Subcutaneous adipose tissue (tissue), 4 donors: ENCODE data around the gene WBP4. TPM values are rescaled to one million over a fixed set of nuclear protein-coding genes. Genes with fewer than 3 reads are reported as not detected.

ENCODE experiments used
- total RNA-seq, 4 donors: library from RNA; depleted of rRNA; stranded (reverse); fragments of >200 nt; gene quantifications; one replicate each; pipeline ENCODE4 v1.1.0, GENCODE V29; 2016
- TF ChIP-seq, protein P1 (sequence below): fragments of 450-650 bp; IDR thresholded peaks from one replicate; pipeline ENCODE4 v1.5.1; 2016; ENCODE audit warnings: low read depth, mild to moderate bottlenecking, control low read depth, antibody characterized with exemption, moderate library complexity

Gene WBP4
- total RNA-seq, 4 donors from 2014 or later = 9.7 to 24.6 (median 17.4) TPM

- TF ChIP-seq, protein P1, sequence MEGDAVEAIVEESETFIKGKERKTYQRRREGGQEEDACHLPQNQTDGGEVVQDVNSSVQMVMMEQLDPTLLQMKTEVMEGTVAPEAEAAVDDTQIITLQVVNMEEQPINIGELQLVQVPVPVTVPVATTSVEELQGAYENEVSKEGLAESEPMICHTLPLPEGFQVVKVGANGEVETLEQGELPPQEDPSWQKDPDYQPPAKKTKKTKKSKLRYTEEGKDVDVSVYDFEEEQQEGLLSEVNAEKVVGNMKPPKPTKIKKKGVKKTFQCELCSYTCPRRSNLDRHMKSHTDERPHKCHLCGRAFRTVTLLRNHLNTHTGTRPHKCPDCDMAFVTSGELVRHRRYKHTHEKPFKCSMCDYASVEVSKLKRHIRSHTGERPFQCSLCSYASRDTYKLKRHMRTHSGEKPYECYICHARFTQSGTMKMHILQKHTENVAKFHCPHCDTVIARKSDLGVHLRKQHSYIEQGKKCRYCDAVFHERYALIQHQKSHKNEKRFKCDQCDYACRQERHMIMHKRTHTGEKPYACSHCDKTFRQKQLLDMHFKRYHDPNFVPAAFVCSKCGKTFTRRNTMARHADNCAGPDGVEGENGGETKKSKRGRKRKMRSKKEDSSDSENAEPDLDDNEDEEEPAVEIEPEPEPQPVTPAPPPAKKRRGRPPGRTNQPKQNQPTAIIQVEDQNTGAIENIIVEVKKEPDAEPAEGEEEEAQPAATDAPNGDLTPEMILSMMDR = no peak
These were observed 1.7 kb upstream of the WBP4 start for GRCh38 chr13:41059456-41060081.

GRCh38 chr13:41060082-41060723 is 1.1 kb upstream of the WBP4 start:
- TF ChIP-seq, protein P1 = no peak

- TF ChIP-seq, protein P1 = no peak
These were observed 610 bp upstream of the WBP4 start for GRCh38 chr13:41060724-41061074.

DNA sequence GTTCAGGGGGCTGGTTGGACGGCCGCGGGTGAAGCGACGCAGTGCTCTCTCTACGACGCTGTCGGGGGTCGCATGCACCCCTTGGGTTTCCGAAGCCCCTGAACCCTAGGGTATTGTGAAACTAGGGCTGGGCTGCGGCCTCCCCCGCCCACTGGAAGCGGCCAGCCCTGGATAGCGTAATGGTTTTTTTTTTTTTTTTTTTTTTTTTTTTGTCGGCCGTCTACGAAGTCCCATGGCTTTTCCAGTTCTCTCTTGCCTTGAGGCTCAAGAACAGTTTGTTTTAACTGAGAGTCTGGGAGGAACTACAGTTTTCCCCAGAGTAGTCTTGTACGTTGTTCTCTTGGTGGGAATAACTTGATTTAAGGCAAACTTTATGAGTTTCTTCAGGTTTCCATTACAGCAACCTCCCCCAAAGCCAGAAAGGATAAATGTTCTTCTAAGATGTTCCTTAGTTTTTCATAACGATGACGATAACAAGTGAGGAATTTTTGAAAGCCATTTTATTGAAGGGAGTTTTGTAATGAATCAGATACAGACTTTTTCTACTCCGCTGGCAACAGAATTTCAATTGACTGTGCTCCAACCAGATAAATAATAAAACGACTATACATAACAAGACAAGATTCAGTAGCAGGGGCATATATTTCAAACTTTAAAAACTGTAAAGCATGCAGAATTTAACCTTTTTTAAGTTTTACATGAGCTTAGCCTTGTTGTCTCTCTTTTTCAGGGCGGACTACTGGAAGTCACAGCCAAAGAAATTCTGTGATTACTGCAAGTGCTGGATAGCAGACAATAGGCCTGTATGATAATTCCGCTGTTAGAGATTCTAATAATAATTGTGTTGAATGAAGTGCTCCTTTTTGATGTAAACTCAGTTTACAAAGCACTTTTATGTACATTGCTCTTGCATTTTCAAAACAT is 867 bp downstream of the WBP4 start:
- TF ChIP-seq, protein P1 = no peak

GRCh38 chr13:41064493-41064892 is 3.2 kb downstream of the WBP4 start:
- TF ChIP-seq, protein P1 = no peak

DNA sequence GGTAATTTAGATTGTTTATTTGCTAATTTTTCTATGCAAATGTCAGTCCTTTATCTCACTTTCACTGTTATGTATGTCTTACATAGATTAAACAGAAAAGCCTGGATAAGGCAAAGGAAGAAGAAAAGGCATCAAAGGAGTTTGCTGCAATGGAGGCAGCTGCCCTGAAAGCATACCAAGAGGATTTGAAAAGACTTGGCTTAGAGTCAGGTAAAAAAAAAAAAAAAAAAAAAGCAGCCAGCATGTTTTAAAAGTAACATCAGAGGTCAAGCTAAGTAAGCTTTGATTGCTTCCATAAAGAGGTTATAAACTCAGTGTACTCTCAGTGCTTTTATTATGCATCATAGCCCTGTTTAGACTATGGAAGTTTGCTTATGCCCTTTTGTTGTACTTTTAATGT is 3.8 kb downstream of the WBP4 start:
- TF ChIP-seq, protein P1 = no peak

GRCh38 chr13:41074523-41074922 is 13.2 kb downstream of the WBP4 start:
- TF ChIP-seq, protein P1 = no peak
